ENCODE data around the gene DPM3. TPM values are rescaled to one million over a fixed set of nuclear protein-coding genes. Genes with fewer than 3 reads are reported as not detected.

The DPM3 gene
- total and polyA plus RNA-seq, 2 of the 13 experiments (the other 11 are each of a cell fraction or from before 2014, with no cell fraction given): 23.2 to 53.4 TPM

GRCh38 chr1:155167166-155168104 is 27.1 kb upstream of the DPM3 start (continued):
- peak; percentile 85 for TF ChIP-seq HIC2 (CRISPR knock-in tag; IDR thresholded peaks at IDR 0.05; ENCODE audit: low read depth)
- TF ChIP-seq ZNF609 (CRISPR knock-in tag; IDR thresholded peaks at IDR 0.05; ENCODE audit: borderline replicate concordance): peak; percentile 14; the same call in 1 of the 2 replicates
- peak; percentile 39; the same call in 1 of the 2 replicates for TF ChIP-seq HIVEP1 (CRISPR knock-in tag; IDR thresholded peaks at IDR 0.05)
- TF ChIP-seq ATF4 (CRISPR knock-in tag; IDR thresholded peaks at IDR 0.05): no peak
- no peak for TF ChIP-seq ZNF225 (CRISPR knock-in tag; IDR thresholded peaks at IDR 0.05)
- no peak for TF ChIP-seq ZNF569 (CRISPR knock-in tag; IDR thresholded peaks at IDR 0.05; ENCODE audit: borderline replicate concordance)
- no peak for TF ChIP-seq ZNF546 (CRISPR knock-in tag; conservative IDR thresholded peaks at IDR 0.05)
- no peak for TF ChIP-seq SRY (CRISPR knock-in tag; IDR thresholded peaks at IDR 0.05)
- TF ChIP-seq ZNF83 (CRISPR knock-in tag; IDR thresholded peaks at IDR 0.05; ENCODE audit: borderline replicate concordance): no peak
- no peak for TF ChIP-seq ZNF790 (CRISPR knock-in tag; IDR thresholded peaks at IDR 0.05; ENCODE audit: borderline replicate concordance)
- TF ChIP-seq ZC3H4 (CRISPR knock-in tag; IDR thresholded peaks at IDR 0.05; ENCODE audit: borderline replicate concordance): no peak
- no peak for TF ChIP-seq PRDM4 (CRISPR knock-in tag; IDR thresholded peaks at IDR 0.05; ENCODE audit: borderline replicate concordance)
- TF ChIP-seq MED1 (CRISPR knock-in tag; IDR thresholded peaks at IDR 0.05): no peak; the same call in 1 of the 2 replicates
- no peak for TF ChIP-seq FOXP4 (CRISPR knock-in tag; IDR thresholded peaks at IDR 0.05)
